ENCODE measurements around the gene OPTN. TPM values are rescaled to one million over a fixed set of nuclear protein-coding genes. Genes with fewer than 3 reads are reported as not detected.

The OPTN gene
- total RNA-seq, 1 donor from 2014 or later: 13.9 TPM

- H3K27me3 Mint-ChIP-seq (ENCODE audit: insufficient read depth, low read depth): peaks cover 4% of the 10 kb centered on the region
- no peaks in the 10 kb centered on the region for H3K36me3 Mint-ChIP-seq
- H3K4me1 ChIP-seq: no peaks in the 10 kb centered on the region
- TF ChIP-seq EZH2phosphoT487 (IDR thresholded peaks at IDR 0.05) (no peak), EZH2 (IDR thresholded peaks at IDR 0.05) (no peak)
- H2AFZ ChIP-seq (replicated peaks): no peak overlapping the region
- no peak overlapping the region for H3K4me3 Mint-ChIP-seq
- H3K4me3 ChIP-seq: no peak overlapping the region
- no peaks in the 10 kb centered on the region for H3K79me2 ChIP-seq (ENCODE audit: low read depth)
- no peak for DNase-seq (ENCODE audit: low spot score)
- no peak overlapping the region for H3K9ac ChIP-seq
- no peaks in the 10 kb centered on the region for H4K20me1 ChIP-seq (ENCODE audit: low read depth)
- H3F3A ChIP-seq (ENCODE audit: low read depth): peaks cover 4% of the 10 kb centered on the region
- H3K36me3 ChIP-seq: no peaks in the 10 kb centered on the region
- H3K4me2 ChIP-seq: no peak overlapping the region
- peaks cover 12% of the 10 kb centered on the region for H3K27me3 ChIP-seq
- no peak overlapping the region for H3K27ac ChIP-seq
- peaks cover 8% of the 10 kb centered on the region for H3K4me1 Mint-ChIP-seq
- H3K27ac Mint-ChIP-seq: no peak overlapping the region
- no peaks in the 10 kb centered on the region for H3K9me3 Mint-ChIP-seq
- H3K9me3 ChIP-seq (ENCODE audit: low read depth): no peaks in the 10 kb centered on the region
Measured at GRCh38 chr10:13102002-13102794, 2.2 kb downstream of the OPTN start.

GRCh38 chr10:13103554-13103953 is 3.6 kb downstream of the OPTN start:
- Mint-ChIP-seq H3K27ac (no peak overlapping the region), H3K4me1 (peaks cover 14% of the 10 kb centered on the region), H3K36me3 (no peaks in the 10 kb centered on the region), H3K4me3 (no peak overlapping the region), H3K27me3 (ENCODE audit: insufficient read depth, low read depth) (peaks cover 4% of the 10 kb centered on the region), H3K9me3 (no peaks in the 10 kb centered on the region)
- no peak overlapping the region for H2AFZ ChIP-seq (replicated peaks)
- H3K36me3 ChIP-seq: no peaks in the 10 kb centered on the region
- no peak overlapping the region for H3K9ac ChIP-seq
- peaks cover 12% of the 10 kb centered on the region for H3K27me3 ChIP-seq
- peaks cover 4% of the 10 kb centered on the region for H3F3A ChIP-seq (ENCODE audit: low read depth)
- H3K4me1 ChIP-seq: peaks cover 10% of the 10 kb centered on the region
- no peaks in the 10 kb centered on the region for H3K9me3 ChIP-seq (ENCODE audit: low read depth)
- H3K4me3 ChIP-seq: no peak overlapping the region
- DNase-seq (ENCODE audit: low spot score): no peak
- no peaks in the 10 kb centered on the region for H3K79me2 ChIP-seq (ENCODE audit: low read depth)
- H4K20me1 ChIP-seq (ENCODE audit: low read depth): no peaks in the 10 kb centered on the region
- no peak overlapping the region for H3K4me2 ChIP-seq
- TF ChIP-seq CTCF (IDR thresholded peaks at IDR 0.05) (no peak), EZH2phosphoT487 (IDR thresholded peaks at IDR 0.05) (no peak), EZH2 (IDR thresholded peaks at IDR 0.05) (no peak)
- H3K27ac ChIP-seq: no peak overlapping the region

GRCh38 chr10:13104697-13105096 is 4.7 kb downstream of the OPTN start:
- H3K4me1 Mint-ChIP-seq: peaks cover 12% of the 10 kb centered on the region
- Histone ChIP-seq H3K4me3 (no peak overlapping the region), H3K9me3 (ENCODE audit: low read depth) (no peaks in the 10 kb centered on the region), H3K36me3 (no peaks in the 10 kb centered on the region), H3K27ac (no peak overlapping the region), H2AFZ (replicated peaks) (no peak overlapping the region), H3K79me2 (ENCODE audit: low read depth) (no peaks in the 10 kb centered on the region), H3K4me2 (no peak overlapping the region), H3K9ac (no peak overlapping the region), H4K20me1 (ENCODE audit: low read depth) (no peaks in the 10 kb centered on the region), H3F3A (ENCODE audit: low read depth) (peaks cover under 1% of the 10 kb centered on the region), H3K4me1 (peaks cover 10% of the 10 kb centered on the region), H3K27me3 (peaks cover 12% of the 10 kb centered on the region)
- peaks cover 4% of the 10 kb centered on the region for H3K27me3 Mint-ChIP-seq (ENCODE audit: insufficient read depth, low read depth)
- no peaks in the 10 kb centered on the region for H3K9me3 Mint-ChIP-seq
- no peak overlapping the region for H3K4me3 Mint-ChIP-seq
- no peaks in the 10 kb centered on the region for H3K36me3 Mint-ChIP-seq
- TF ChIP-seq EZH2 (IDR thresholded peaks at IDR 0.05) (no peak), EZH2phosphoT487 (IDR thresholded peaks at IDR 0.05) (no peak), CTCF (IDR thresholded peaks at IDR 0.05) (no peak)
- H3K27ac Mint-ChIP-seq: no peak overlapping the region
- DNase-seq (ENCODE audit: low spot score): no peak

GRCh38 chr10:13105184-13105583 is 5.2 kb downstream of the OPTN start:
- H3K27ac Mint-ChIP-seq: no peak overlapping the region
- no peak for DNase-seq (ENCODE audit: low spot score)
- H4K20me1 ChIP-seq (ENCODE audit: low read depth): no peaks in the 10 kb centered on the region
- H3K27ac ChIP-seq: no peak overlapping the region
- H3K4me3 ChIP-seq: no peak overlapping the region
- H3K4me1 ChIP-seq: peaks cover 10% of the 10 kb centered on the region
- no peak overlapping the region for H3K4me2 ChIP-seq
- peaks cover 4% of the 10 kb centered on the region for H3K27me3 Mint-ChIP-seq (ENCODE audit: insufficient read depth, low read depth)
- H3F3A ChIP-seq (ENCODE audit: low read depth): no peaks in the 10 kb centered on the region
- no peak overlapping the region for H3K4me3 Mint-ChIP-seq
- no peak overlapping the region for H2AFZ ChIP-seq (replicated peaks)
- H3K9ac ChIP-seq: no peak overlapping the region
- no peaks in the 10 kb centered on the region for H3K36me3 ChIP-seq
- H3K9me3 Mint-ChIP-seq: no peaks in the 10 kb centered on the region
- no peaks in the 10 kb centered on the region for H3K79me2 ChIP-seq (ENCODE audit: low read depth)
- H3K27me3 ChIP-seq: peaks cover 12% of the 10 kb centered on the region
- no peaks in the 10 kb centered on the region for H3K36me3 Mint-ChIP-seq
- no peaks in the 10 kb centered on the region for H3K9me3 ChIP-seq (ENCODE audit: low read depth)
- TF ChIP-seq CTCF (IDR thresholded peaks at IDR 0.05) (no peak), EZH2phosphoT487 (IDR thresholded peaks at IDR 0.05) (no peak), EZH2 (IDR thresholded peaks at IDR 0.05) (no peak)
- peaks cover 12% of the 10 kb centered on the region for H3K4me1 Mint-ChIP-seq
